HEK293 (cell line): ENCODE measurements around the gene TBC1D14.

ENCODE experiments used
- CTCF ChIA-PET: fragments of 350-600 bp; formaldehyde crosslinking; extraction: SDS; loops from one replicate; lab custom pipeline; 2021; ENCODE audit warnings: antibody characterized with exemption; lab: Yijun Ruan, JAX
- POLR2A ChIA-PET: fragments of 300-600 bp; formaldehyde crosslinking; extraction: SDS; loops from one replicate; lab custom pipeline; 2020; ENCODE audit warnings: antibody characterized with exemption, inconsistent platforms; lab: Yijun Ruan, JAX
- H3K27ac ChIP-seq: fragments of 200-500 bp; sonication (Bioruptor generic); 2 replicates; pipeline ENCODE4 v1.5.1; 2014; ENCODE audit warnings: low read depth, low read length, control low read depth, inconsistent platforms; ENCODE audit errors: extremely low read depth
- H3K36me3 ChIP-seq, 2 experiments: fragments of 200-500 bp in 1 of 2; sonication (Bioruptor generic) in 1 of 2; 1 replicate in 1 of 2; 2 replicates in 1 of 2; pipeline ENCODE4 v1.5.1; 2014 to 2017; ENCODE audit warnings: inconsistent platforms in 2 of 2, low read length in 2 of 2; ENCODE audit not compliant: control insufficient read depth in 2 of 2, insufficient read depth in 1 of 2
- H3K4me1 ChIP-seq: fragments of 200-500 bp; sonication (Bioruptor generic); 2 replicates; pipeline ENCODE4 v1.5.1; 2014; ENCODE audit warnings: mild to moderate bottlenecking, low read length, inconsistent platforms; ENCODE audit not compliant: control insufficient read depth, insufficient read depth
- H3K4me3 ChIP-seq: 2 replicates; pipeline ENCODE4 v1.5.1; 2011; ENCODE audit warnings: low read depth, mild to moderate bottlenecking, control low read depth, low read length, moderate library complexity
- H3K9me3 ChIP-seq: fragments of 200-500 bp; sonication (Bioruptor generic); 2 replicates; pipeline ENCODE4 v1.5.1; 2014; ENCODE audit warnings: low read depth, low read length, inconsistent platforms; ENCODE audit not compliant: control insufficient read depth, insufficient read depth
- MEIS1 ChIP-seq: sonication (generic); formaldehyde crosslinking; IDR thresholded peaks from 2 replicates; pipeline ENCODE4 v1.8.1; 2022; ENCODE audit warnings: missing genetic modification reagents, mild to moderate bottlenecking, borderline replicate concordance
- SP3 ChIP-seq: fragments of 450-650 bp; formaldehyde crosslinking; IDR thresholded peaks from 2 replicates; pipeline ENCODE4 v1.5.1; 2016; ENCODE audit warnings: missing biosample characterization, missing genetic modification characterization
- YY2 ChIP-seq: fragments of 450-650 bp; formaldehyde crosslinking; IDR thresholded peaks from 2 replicates; pipeline ENCODE4 v1.5.1; 2016; ENCODE audit warnings: missing biosample characterization, missing genetic modification characterization
- ZBTB21 ChIP-seq: fragments of 450-650 bp; formaldehyde crosslinking; IDR thresholded peaks from 2 replicates; pipeline ENCODE4 v1.5.1; 2017; ENCODE audit warnings: missing biosample characterization, missing genetic modification characterization
- ZBTB48 ChIP-seq: fragments of 450-650 bp; formaldehyde crosslinking; IDR thresholded peaks from 2 replicates; pipeline ENCODE4 v1.5.1; 2016; ENCODE audit warnings: missing biosample characterization, missing genetic modification characterization
- ZFHX2 ChIP-seq: fragments of 450-650 bp; formaldehyde crosslinking; conservative IDR thresholded peaks from 2 replicates; pipeline ENCODE4 v1.5.1; 2016; ENCODE audit warnings: missing biosample characterization, missing genetic modification characterization
- ZNF175 ChIP-seq: fragments of 450-650 bp; formaldehyde crosslinking; IDR thresholded peaks from 2 replicates; pipeline ENCODE4 v1.5.1; 2016; ENCODE audit warnings: missing biosample characterization, missing genetic modification characterization
- ZNF292 ChIP-seq: fragments of 450-650 bp; formaldehyde crosslinking; IDR thresholded peaks from 2 replicates; pipeline ENCODE4 v1.5.1; 2016; ENCODE audit warnings: low read depth, missing biosample characterization, missing genetic modification characterization, borderline replicate concordance
- ZNF341 ChIP-seq: fragments of 450-650 bp; formaldehyde crosslinking; IDR thresholded peaks from 2 replicates; pipeline ENCODE4; 2016; ENCODE audit warnings: low read depth, missing biosample characterization, missing genetic modification characterization
- ZNF530 ChIP-seq: fragments of 450-650 bp; formaldehyde crosslinking; IDR thresholded peaks from 2 replicates; pipeline ENCODE4 v1.5.1; 2016; ENCODE audit warnings: low read depth, missing biosample characterization, missing genetic modification characterization
- ZNF561 ChIP-seq: fragments of 450-650 bp; IDR thresholded peaks from 2 replicates; pipeline ENCODE4 v1.5.1; 2018; ENCODE audit warnings: missing biosample characterization, missing genetic modification characterization, borderline replicate concordance
- ZNF626 ChIP-seq: fragments of 450-650 bp; sonication (Bioruptor Pico); formaldehyde crosslinking; IDR thresholded peaks from 2 replicates; pipeline ENCODE4 v1.5.1; 2018; ENCODE audit warnings: missing biosample characterization, missing genetic modification characterization, inconsistent platforms
- TF ChIP-seq, protein P1 (sequence below): fragments of 450-650 bp; formaldehyde crosslinking; IDR thresholded peaks from 2 replicates; pipeline ENCODE4 v1.5.1; 2017; ENCODE audit warnings: missing biosample characterization, missing genetic modification characterization
- TF ChIP-seq, protein P2 (sequence below): fragments of 450-650 bp; formaldehyde crosslinking; IDR thresholded peaks from 2 replicates; pipeline ENCODE4 v1.5.1; 2016; ENCODE audit warnings: missing biosample characterization, missing genetic modification characterization
- TF ChIP-seq, protein P3 (sequence below): fragments of 450-650 bp; formaldehyde crosslinking; IDR thresholded peaks from 2 replicates; pipeline ENCODE4 v1.5.1; 2016; ENCODE audit warnings: missing biosample characterization, missing genetic modification characterization, low read depth
- TF ChIP-seq, protein P4 (sequence below): fragments of 450-650 bp; formaldehyde crosslinking; IDR thresholded peaks from 2 replicates; pipeline ENCODE4 v1.5.1; 2016; ENCODE audit warnings: missing biosample characterization, missing genetic modification characterization
- TF ChIP-seq, protein P5 (sequence below): fragments of 450-650 bp; formaldehyde crosslinking; IDR thresholded peaks from 2 replicates; pipeline ENCODE4 v1.5.1; 2016; ENCODE audit warnings: missing biosample characterization, missing genetic modification characterization
- TF ChIP-seq, protein P6 (sequence below): fragments of 450-650 bp; formaldehyde crosslinking; IDR thresholded peaks from 2 replicates; pipeline ENCODE4 v1.5.1; 2016; ENCODE audit warnings: missing biosample characterization, missing genetic modification characterization

Gene TBC1D14

DNA sequence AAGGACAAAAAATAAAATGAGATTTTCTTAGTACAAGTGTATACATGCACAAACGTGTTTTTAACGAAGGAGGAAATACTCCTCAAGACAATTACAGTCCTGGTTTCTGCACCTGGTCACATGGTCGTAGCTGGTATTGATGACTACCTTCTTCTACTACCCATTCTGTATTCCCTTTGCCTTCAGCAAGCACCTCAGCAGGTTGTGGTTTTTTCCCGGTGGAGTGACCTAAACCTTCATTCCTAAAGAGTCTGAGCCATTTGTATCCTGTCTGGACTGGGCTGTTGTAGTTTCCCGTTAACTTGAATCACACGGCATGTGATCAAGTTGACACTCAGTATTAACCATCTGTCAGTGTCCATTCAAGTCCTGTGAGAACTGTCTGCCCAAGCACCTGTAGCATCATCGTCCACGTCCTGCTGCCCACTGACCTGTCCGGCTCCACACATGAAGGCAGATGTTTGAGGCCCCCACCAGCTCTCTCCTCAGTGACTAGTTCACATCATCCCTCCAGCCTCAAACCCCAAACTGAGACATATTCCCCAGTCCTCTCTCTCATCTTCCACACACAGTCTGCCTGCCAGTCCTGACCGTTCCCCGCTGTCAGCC is 31.1 kb upstream of the TBC1D14 start:
- peaks cover 0 to 96% of the 10 kb centered on the region in 2 experiments; a peak in 2 of 3 replicates for H3K36me3 ChIP-seq
- TF ChIP-seq ZNF292 (tag by site-specific recombination): no peak
- TF ChIP-seq MEIS1: no peak
- TF ChIP-seq ZFHX2 (tag by site-specific recombination): no peak
- TF ChIP-seq, protein P1, sequence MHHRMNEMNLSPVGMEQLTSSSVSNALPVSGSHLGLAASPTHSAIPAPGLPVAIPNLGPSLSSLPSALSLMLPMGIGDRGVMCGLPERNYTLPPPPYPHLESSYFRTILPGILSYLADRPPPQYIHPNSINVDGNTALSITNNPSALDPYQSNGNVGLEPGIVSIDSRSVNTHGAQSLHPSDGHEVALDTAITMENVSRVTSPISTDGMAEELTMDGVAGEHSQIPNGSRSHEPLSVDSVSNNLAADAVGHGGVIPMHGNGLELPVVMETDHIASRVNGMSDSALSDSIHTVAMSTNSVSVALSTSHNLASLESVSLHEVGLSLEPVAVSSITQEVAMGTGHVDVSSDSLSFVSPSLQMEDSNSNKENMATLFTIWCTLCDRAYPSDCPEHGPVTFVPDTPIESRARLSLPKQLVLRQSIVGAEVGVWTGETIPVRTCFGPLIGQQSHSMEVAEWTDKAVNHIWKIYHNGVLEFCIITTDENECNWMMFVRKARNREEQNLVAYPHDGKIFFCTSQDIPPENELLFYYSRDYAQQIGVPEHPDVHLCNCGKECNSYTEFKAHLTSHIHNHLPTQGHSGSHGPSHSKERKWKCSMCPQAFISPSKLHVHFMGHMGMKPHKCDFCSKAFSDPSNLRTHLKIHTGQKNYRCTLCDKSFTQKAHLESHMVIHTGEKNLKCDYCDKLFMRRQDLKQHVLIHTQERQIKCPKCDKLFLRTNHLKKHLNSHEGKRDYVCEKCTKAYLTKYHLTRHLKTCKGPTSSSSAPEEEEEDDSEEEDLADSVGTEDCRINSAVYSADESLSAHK (tag by site-specific recombination): no peak
- H3K9me3 ChIP-seq: no peaks in the 10 kb centered on the region
- no peaks in the 10 kb centered on the region for H3K4me1 ChIP-seq
- H3K4me3 ChIP-seq: no peak overlapping the region
- CTCF ChIA-PET: no interaction called here
- no peak overlapping the region for H3K27ac ChIP-seq
- POLR2A ChIA-PET: no interaction called here

DNA sequence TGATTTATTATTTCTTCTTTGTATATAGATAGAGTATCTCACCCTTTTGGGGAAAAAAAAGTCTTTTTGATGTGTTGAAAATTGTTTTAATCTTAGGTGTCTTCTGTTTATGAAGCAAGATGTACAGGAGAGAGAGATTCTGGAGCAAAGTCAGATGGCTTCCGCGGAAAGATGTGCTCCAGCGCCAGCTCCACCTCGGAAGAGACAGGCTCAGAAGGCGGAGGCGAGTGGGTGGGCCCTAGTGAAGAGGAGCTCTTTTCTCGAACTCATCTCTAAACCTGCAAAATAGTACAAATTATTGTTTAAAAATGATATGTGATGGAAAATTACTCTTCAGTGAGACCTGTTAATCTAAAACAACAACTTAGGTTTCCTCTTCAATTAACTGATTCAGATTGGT is 28.9 kb upstream of the TBC1D14 start:
- ChIA-PET CTCF (no interaction called here), POLR2A (no interaction called here)
- Histone ChIP-seq H3K27ac (no peak overlapping the region), H3K36me3 (peaks cover 0 to 79% of the 10 kb centered on the region in 2 experiments; a peak in 2 of 3 replicates), H3K4me1 (no peaks in the 10 kb centered on the region), H3K4me3 (no peak overlapping the region), H3K9me3 (no peaks in the 10 kb centered on the region)
- TF ChIP-seq ZBTB21 (tag by site-specific recombination): no peak
- TF ChIP-seq ZBTB48 (tag by site-specific recombination): no peak
- TF ChIP-seq, protein P2, sequence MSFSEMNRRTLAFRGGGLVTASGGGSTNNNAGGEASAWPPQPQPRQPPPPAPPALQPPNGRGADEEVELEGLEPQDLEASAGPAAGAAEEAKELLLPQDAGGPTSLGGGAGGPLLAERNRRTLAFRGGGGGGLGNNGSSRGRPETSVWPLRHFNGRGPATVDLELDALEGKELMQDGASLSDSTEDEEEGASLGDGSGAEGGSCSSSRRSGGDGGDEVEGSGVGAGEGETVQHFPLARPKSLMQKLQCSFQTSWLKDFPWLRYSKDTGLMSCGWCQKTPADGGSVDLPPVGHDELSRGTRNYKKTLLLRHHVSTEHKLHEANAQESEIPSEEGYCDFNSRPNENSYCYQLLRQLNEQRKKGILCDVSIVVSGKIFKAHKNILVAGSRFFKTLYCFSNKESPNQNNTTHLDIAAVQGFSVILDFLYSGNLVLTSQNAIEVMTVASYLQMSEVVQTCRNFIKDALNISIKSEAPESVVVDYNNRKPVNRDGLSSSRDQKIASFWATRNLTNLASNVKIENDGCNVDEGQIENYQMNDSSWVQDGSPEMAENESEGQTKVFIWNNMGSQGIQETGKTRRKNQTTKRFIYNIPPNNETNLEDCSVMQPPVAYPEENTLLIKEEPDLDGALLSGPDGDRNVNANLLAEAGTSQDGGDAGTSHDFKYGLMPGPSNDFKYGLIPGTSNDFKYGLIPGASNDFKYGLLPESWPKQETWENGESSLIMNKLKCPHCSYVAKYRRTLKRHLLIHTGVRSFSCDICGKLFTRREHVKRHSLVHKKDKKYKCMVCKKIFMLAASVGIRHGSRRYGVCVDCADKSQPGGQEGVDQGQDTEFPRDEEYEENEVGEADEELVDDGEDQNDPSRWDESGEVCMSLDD (tag by site-specific recombination): no peak
- no peak for TF ChIP-seq ZNF561 (tag by site-specific recombination)
- no peak for TF ChIP-seq SP3 (tag by site-specific recombination)
- TF ChIP-seq, protein P3, sequence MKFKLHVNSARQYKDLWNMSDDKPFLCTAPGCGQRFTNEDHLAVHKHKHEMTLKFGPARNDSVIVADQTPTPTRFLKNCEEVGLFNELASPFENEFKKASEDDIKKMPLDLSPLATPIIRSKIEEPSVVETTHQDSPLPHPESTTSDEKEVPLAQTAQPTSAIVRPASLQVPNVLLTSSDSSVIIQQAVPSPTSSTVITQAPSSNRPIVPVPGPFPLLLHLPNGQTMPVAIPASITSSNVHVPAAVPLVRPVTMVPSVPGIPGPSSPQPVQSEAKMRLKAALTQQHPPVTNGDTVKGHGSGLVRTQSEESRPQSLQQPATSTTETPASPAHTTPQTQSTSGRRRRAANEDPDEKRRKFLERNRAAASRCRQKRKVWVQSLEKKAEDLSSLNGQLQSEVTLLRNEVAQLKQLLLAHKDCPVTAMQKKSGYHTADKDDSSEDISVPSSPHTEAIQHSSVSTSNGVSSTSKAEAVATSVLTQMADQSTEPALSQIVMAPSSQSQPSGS (tag by site-specific recombination): no peak
- TF ChIP-seq, protein P4, sequence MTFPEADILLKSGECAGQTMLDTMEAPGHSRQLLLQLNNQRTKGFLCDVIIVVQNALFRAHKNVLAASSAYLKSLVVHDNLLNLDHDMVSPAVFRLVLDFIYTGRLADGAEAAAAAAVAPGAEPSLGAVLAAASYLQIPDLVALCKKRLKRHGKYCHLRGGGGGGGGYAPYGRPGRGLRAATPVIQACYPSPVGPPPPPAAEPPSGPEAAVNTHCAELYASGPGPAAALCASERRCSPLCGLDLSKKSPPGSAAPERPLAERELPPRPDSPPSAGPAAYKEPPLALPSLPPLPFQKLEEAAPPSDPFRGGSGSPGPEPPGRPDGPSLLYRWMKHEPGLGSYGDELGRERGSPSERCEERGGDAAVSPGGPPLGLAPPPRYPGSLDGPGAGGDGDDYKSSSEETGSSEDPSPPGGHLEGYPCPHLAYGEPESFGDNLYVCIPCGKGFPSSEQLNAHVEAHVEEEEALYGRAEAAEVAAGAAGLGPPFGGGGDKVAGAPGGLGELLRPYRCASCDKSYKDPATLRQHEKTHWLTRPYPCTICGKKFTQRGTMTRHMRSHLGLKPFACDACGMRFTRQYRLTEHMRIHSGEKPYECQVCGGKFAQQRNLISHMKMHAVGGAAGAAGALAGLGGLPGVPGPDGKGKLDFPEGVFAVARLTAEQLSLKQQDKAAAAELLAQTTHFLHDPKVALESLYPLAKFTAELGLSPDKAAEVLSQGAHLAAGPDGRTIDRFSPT (tag by site-specific recombination): no peak
- TF ChIP-seq YY2: no peak
- TF ChIP-seq ZNF626: no peak
- TF ChIP-seq, protein P5, sequence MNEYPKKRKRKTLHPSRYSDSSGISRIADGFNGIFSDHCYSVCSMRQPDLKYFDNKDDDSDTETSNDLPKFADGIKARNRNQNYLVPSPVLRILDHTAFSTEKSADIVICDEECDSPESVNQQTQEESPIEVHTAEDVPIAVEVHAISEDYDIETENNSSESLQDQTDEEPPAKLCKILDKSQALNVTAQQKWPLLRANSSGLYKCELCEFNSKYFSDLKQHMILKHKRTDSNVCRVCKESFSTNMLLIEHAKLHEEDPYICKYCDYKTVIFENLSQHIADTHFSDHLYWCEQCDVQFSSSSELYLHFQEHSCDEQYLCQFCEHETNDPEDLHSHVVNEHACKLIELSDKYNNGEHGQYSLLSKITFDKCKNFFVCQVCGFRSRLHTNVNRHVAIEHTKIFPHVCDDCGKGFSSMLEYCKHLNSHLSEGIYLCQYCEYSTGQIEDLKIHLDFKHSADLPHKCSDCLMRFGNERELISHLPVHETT (tag by site-specific recombination): no peak
- TF ChIP-seq ZNF175 (tag by site-specific recombination): no peak
- TF ChIP-seq, protein P6, sequence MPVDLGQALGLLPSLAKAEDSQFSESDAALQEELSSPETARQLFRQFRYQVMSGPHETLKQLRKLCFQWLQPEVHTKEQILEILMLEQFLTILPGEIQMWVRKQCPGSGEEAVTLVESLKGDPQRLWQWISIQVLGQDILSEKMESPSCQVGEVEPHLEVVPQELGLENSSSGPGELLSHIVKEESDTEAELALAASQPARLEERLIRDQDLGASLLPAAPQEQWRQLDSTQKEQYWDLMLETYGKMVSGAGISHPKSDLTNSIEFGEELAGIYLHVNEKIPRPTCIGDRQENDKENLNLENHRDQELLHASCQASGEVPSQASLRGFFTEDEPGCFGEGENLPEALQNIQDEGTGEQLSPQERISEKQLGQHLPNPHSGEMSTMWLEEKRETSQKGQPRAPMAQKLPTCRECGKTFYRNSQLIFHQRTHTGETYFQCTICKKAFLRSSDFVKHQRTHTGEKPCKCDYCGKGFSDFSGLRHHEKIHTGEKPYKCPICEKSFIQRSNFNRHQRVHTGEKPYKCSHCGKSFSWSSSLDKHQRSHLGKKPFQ (tag by site-specific recombination): no peak
- TF ChIP-seq ZNF341 (tag by site-specific recombination): no peak
- no peak for TF ChIP-seq ZNF530 (tag by site-specific recombination)
